Stimulated activated CD4-positive, alpha-beta T cell treated with anti-CD3 and anti-CD28 coated beads, Interleukin-12 subunit alpha, Interleukin-12 subunit beta, amount 100 ng/mL, for 4 hours (primary cell): ENCODE results near the gene EID3.

Experiments
- DNase-seq: peaks from one replicate; pipeline ENCODE4 v3.0.0-alpha.2; 2020

Gene EID3

GRCh38 chr12:104340925-104341611 is 37.5 kb downstream of the EID3 start:
- no peak for DNase-seq

GRCh38 chr12:104342147-104342546 is 38.6 kb downstream of the EID3 start:
- DNase-seq: no peak

GRCh38 chr12:104342635-104343249 is 39.2 kb downstream of the EID3 start:
- no peak for DNase-seq

GRCh38 chr12:104344682-104345081 is 41.1 kb downstream of the EID3 start:
- DNase-seq: no peak

- no peak for DNase-seq
Observed at GRCh38 chr12:104345234-104346066, 41.9 kb downstream of the EID3 start.

GRCh38 chr12:104347374-104348075 is 44.0 kb downstream of the EID3 start:
- no peak for DNase-seq

GRCh38 chr12:104348283-104348993 is 44.9 kb downstream of the EID3 start:
- DNase-seq: no peak

GRCh38 chr12:104348994-104349494 is 45.5 kb downstream of the EID3 start:
- DNase-seq: no peak

GRCh38 chr12:104350211-104351056 is 46.9 kb downstream of the EID3 start:
- DNase-seq: no peak

GRCh38 chr12:104351057-104351983 is 47.8 kb downstream of the EID3 start:
- no peak for DNase-seq

GRCh38 chr12:104352106-104352713 is 48.7 kb downstream of the EID3 start:
- DNase-seq: no peak

GRCh38 chr12:104353012-104353981 is 49.8 kb downstream of the EID3 start:
- DNase-seq: no peak

GRCh38 chr12:104354167-104354867 is 50.8 kb downstream of the EID3 start:
- DNase-seq: no peak
